SK-N-MC (cell line): ENCODE measurements around the gene ACE.

Experiments
- EZH2 ChIP-seq: fragments of 200-600 bp; sonication (generic); IDR thresholded peaks from one replicate; pipeline ENCODE4 v1.6.1; 2017; ENCODE audit warnings: antibody characterized with exemption
- POLR2AphosphoS5 ChIP-seq: IDR thresholded peaks from 2 replicates; pipeline ENCODE4 v1.6.1; 2012; ENCODE audit warnings: mild to moderate bottlenecking, low read depth, low read length, borderline replicate concordance

DNA sequence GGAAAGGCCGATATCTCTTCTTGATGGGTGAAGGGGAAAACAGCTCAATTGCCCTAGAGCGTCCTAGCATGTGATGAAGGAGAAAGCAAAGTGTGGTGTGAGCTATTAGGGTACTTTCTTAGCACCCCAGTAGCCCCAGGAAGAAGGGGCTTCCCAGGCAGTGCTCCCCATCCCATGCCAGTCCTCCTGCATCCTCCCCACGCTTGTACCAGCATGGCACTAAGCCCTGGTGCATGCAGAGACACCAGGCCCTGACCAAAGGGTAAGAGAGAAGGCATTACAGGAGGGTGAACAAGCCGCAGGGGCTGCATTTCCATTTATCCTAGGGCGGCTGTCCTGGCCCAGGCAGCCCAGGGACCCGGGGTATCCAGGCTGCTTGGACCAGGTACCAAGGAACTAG lies 33.8 kb upstream of the ACE start:
- TF ChIP-seq EZH2 = no peak
- TF ChIP-seq POLR2AphosphoS5 = no peak
